KOPT-K1 (cell line): ENCODE results near the gene TNNT3.
"Not testable (repeated sequence)": the region's sequence is repeated elsewhere in the genome, so short reads cannot be mapped to it uniquely, and the experiment has no call there.

Experiments
- H3K27ac ChIP-seq: fragments of 200-600 bp; sonication (generic); 2 replicates; pipeline ENCODE4 v1.5.1; 2016; ENCODE audit warnings: antibody characterized with exemption, mild to moderate bottlenecking, low read depth, low read length; ENCODE audit not compliant: poor library complexity, severe bottlenecking
- H3K36me3 ChIP-seq: fragments of 200-600 bp; sonication (generic); 2 replicates; pipeline ENCODE4 v1.5.1; 2017; ENCODE audit warnings: antibody characterized with exemption, mild to moderate bottlenecking, low read length, moderate library complexity; ENCODE audit not compliant: insufficient read depth
- H3K9me3 ChIP-seq: fragments of 200-600 bp; sonication (generic); 2 replicates; pipeline ENCODE4 v1.5.1; 2017; ENCODE audit warnings: antibody characterized with exemption, low read length, mild to moderate bottlenecking; ENCODE audit not compliant: insufficient read depth, poor library complexity, severe bottlenecking

Gene TNNT3

GRCh38 chr11:1939788-1940187, 20.3 kb downstream of the TNNT3 start:
- H3K36me3 ChIP-seq, H3K9me3 ChIP-seq, H3K27ac ChIP-seq: not testable (repeated sequence)

- peak overlapping the region; percentile 29 for H3K27ac ChIP-seq
- no peaks in the 10 kb centered on the region for H3K9me3 ChIP-seq
- H3K36me3 ChIP-seq: no peaks in the 10 kb centered on the region
Measured at GRCh38 chr11:1942558-1943260, 23.2 kb downstream of the TNNT3 start.

GRCh38 chr11:1943576-1943975, 24.1 kb downstream of the TNNT3 start:
- no peak overlapping the region for H3K27ac ChIP-seq
- H3K9me3 ChIP-seq: no peaks in the 10 kb centered on the region

GRCh38 chr11:1943977-1944376, 24.5 kb downstream of the TNNT3 start:
- H3K27ac ChIP-seq: no peak overlapping the region
- H3K36me3 ChIP-seq: no peaks in the 10 kb centered on the region
- no peaks in the 10 kb centered on the region for H3K9me3 ChIP-seq

More at GRCh38 chr11:1943576-1943975, 24.1 kb downstream of the TNNT3 start:
- no peaks in the 10 kb centered on the region for H3K36me3 ChIP-seq

GRCh38 chr11:1946812-1947484, 27.4 kb downstream of the TNNT3 start, which contains the start of gene MRPL23:
Gene MRPL23 (plus strand): TSS chr11:1947332. CDS start chr11:1947363, 31 bp downstream.
- Histone ChIP-seq H3K9me3 (no peaks in the 10 kb centered on the region), H3K36me3 (no peaks in the 10 kb centered on the region), H3K27ac (no peak within 1 kb of the TSS)

- no peaks in the 10 kb centered on the region for H3K9me3 ChIP-seq
- H3K27ac ChIP-seq: no peak overlapping the region
- no peaks in the 10 kb centered on the region for H3K36me3 ChIP-seq
Measured at GRCh38 chr11:1947592-1948237, 28.2 kb downstream of the TNNT3 start.

DNA sequence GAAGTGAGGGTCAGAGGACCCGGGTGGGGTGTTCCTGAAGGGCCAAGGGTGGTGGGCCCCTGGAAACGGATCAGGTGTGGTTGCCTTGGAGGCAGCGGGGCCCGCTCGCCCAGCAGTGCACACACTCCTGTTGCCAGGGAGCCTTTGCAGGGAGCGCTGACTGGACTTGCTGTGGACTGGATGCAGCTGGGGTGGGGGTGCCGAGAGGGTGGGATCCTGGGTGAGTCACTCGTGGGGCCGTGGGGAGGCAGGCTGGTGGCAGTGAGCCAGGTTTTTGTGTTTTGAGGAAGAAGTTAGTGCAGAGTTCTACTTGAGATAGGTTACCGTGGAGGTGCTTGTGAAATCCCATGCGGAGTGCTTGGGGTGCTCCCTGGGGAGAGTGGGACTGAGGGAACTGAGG, 28.9 kb downstream of the TNNT3 start:
- Histone ChIP-seq H3K9me3 (no peaks in the 10 kb centered on the region), H3K27ac (no peak overlapping the region), H3K36me3 (no peaks in the 10 kb centered on the region)

DNA sequence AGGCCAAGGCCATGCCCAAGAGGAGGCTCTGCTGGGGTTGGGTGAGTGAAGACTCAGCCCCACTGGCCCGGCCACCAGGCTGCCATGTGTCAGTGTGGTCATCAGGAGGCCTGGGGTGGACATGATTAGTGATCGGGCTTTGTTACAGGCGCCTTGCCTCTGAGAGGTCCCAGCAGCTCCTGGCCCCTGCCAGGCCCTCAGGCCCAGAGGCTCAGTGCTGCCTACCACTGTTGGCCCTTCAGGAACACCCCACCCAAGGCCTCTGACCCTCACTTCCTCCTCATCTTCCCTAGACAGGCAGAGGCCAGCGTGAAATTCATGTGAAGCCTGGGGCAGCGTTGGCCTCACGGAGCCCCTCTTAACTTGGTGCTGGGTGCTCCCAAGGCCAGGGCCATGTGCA, 29.8 kb downstream of the TNNT3 start:
- Histone ChIP-seq H3K27ac (no peak overlapping the region), H3K9me3 (no peaks in the 10 kb centered on the region), H3K36me3 (no peaks in the 10 kb centered on the region)

DNA sequence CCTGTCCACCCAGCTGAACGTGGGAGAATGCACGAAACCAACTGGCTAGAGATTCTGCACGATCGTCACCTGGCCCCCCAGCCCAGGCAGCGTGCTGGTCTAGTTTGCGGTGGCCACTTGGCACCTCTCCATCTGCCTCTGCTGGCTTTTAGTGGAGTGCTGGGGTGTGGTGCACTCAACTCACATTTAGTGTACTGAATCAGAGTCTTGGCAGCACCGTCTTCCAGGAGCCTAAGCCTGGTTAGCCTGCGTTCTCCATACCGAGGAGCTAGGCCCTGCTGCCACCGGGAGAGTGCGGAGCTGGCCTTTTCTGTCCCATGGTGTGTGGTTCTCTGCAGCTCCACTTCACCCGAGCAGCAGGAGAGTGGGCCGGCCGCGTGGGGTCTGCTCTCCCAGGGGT, 30.4 kb downstream of the TNNT3 start:
- Histone ChIP-seq H3K27ac (no peak overlapping the region), H3K36me3 (no peaks in the 10 kb centered on the region), H3K9me3 (no peaks in the 10 kb centered on the region)

GRCh38 chr11:1952806-1953482, 33.4 kb downstream of the TNNT3 start:
- no peaks in the 10 kb centered on the region for H3K9me3 ChIP-seq
- H3K36me3 ChIP-seq: no peaks in the 10 kb centered on the region
- H3K27ac ChIP-seq: no peak overlapping the region

- Histone ChIP-seq H3K36me3 (no peaks in the 10 kb centered on the region), H3K9me3 (no peaks in the 10 kb centered on the region), H3K27ac (no peak overlapping the region)
Measured at GRCh38 chr11:1953489-1954266, 34.2 kb downstream of the TNNT3 start.

DNA sequence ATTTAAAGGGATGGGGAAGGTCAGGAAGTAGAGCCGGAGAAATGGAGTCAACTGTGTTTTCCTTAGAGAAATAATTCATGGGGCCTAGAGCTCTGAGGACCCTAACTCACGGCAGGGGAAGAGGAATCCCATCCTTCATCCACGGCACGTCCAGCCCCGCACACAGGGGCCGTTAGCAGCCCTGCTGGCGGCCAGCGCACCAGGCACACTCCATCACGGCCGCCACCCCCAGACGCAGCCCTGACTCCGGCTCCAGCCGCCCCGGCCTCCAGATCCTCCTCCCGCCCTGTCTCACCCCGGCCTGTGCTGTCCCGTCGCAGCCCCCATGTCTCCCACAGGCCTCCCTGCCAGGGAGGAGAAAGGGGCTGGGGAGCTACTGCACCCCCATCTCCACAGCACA, 38.9 kb downstream of the TNNT3 start:
- Histone ChIP-seq H3K9me3 (no peaks in the 10 kb centered on the region), H3K36me3 (no peaks in the 10 kb centered on the region)

GRCh38 chr11:1959786-1960185, 40.3 kb downstream of the TNNT3 start:
- no peak overlapping the region for H3K27ac ChIP-seq
- H3K9me3 ChIP-seq: no peaks in the 10 kb centered on the region
- no peaks in the 10 kb centered on the region for H3K36me3 ChIP-seq

More for the DNA sequence above, 38.9 kb downstream of the TNNT3 start:
- H3K27ac ChIP-seq: no peak overlapping the region

DNA sequence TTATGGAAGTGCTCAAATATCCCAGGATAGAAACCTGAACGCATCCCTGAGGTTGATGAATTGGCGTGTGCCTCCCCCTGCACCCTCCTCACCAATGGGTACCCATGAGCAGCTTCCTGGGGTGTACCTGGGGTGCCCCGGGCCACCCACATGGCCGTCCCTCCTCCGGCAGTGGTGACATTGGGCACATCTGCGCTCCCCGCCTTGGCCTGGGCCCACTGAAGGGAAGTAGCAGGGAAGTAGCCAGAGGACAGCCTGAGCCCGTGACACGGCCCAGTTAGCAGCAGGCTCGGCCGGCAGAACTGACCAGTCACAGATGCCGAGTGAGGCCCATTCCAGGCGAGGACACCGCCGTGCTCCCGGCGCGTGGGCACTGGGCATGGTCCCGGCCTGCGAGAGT, 44.4 kb downstream of the TNNT3 start:
- Histone ChIP-seq H3K36me3 (no peaks in the 10 kb centered on the region), H3K27ac (no peak overlapping the region), H3K9me3 (no peaks in the 10 kb centered on the region)
